MCF 10A (cell line): ENCODE measurements around the gene GPR31. TPM values are rescaled to one million over a fixed set of nuclear protein-coding genes. Genes with fewer than 3 reads are reported as not detected.

Source experiments
- BruUV-seq: library from RNA; stranded (reverse); fragments of 400-500 nt; replicated peaks from 2 replicates; lab custom pipeline; 2021; lab: Mats Ljungman, UMichigan
- CTCF ChIA-PET: fragments of 300-600 bp; sonication (Branson Sonifier 250); formaldehyde crosslinking; extraction: SDS; loops from one replicate; lab custom pipeline; 2021; ENCODE audit warnings: antibody characterized with exemption, inconsistent platforms; lab: Yijun Ruan, JAX
- POLR2A ChIA-PET: fragments of 300-600, 350-650 bp; sonication (Branson Sonifier 250); formaldehyde crosslinking; extraction: SDS; loops from one replicate; lab custom pipeline; 2020; ENCODE audit warnings: antibody characterized with exemption, inconsistent platforms; lab: Yijun Ruan, JAX
- DNase-seq: peaks from one replicate; pipeline ENCODE4 v3.0.0-alpha.2; 2018; ENCODE audit not compliant: unreplicated experiment
- H3K27ac Mint-ChIP-seq: one replicate; pipeline ENCODE4 v1.8.0; 2022; ENCODE audit warnings: mild to moderate bottlenecking, low read depth, mixed read lengths; ENCODE audit not compliant: unreplicated experiment
- H3K27me3 Mint-ChIP-seq: one replicate; pipeline ENCODE4 v1.8.0; 2022; ENCODE audit warnings: mixed read lengths; ENCODE audit not compliant: insufficient read depth, unreplicated experiment
- H3K36me3 Mint-ChIP-seq: one replicate; pipeline ENCODE4 v1.8.0; 2022; ENCODE audit warnings: mild to moderate bottlenecking, moderate library complexity, mixed read lengths; ENCODE audit not compliant: insufficient read depth, unreplicated experiment
- H3K4me1 Mint-ChIP-seq: one replicate; pipeline ENCODE4 v1.8.0; 2022; ENCODE audit warnings: mixed read lengths; ENCODE audit not compliant: insufficient read depth, unreplicated experiment
- H3K4me3 Mint-ChIP-seq: one replicate; pipeline ENCODE4 v1.8.0; 2022; ENCODE audit warnings: mild to moderate bottlenecking, moderate library complexity, mixed read lengths; ENCODE audit not compliant: unreplicated experiment
- H3K9me3 Mint-ChIP-seq: one replicate; pipeline ENCODE4 v1.8.0; 2022; ENCODE audit warnings: mixed read lengths; ENCODE audit not compliant: unreplicated experiment
- intact Hi-C: fragments of 100-400 bp; cut with micrococcal nuclease; formaldehyde crosslinking; loops from 2 replicates; pipeline ENCODE4 v1.14.1; 2022
- total RNA-seq: library from RNA; stranded (reverse); gene quantifications from 2 replicates; pipeline ENCODE4 v1.2.3, GENCODE V29; 2022
- TF ChIP-seq, protein P1 (sequence below): fragments of 200-600 bp; IDR thresholded peaks from one replicate; pipeline ENCODE4 v1.8.0; 2022; ENCODE audit warnings: antibody characterized with exemption, mild to moderate bottlenecking; ENCODE audit not compliant: unreplicated experiment

Gene GPR31
- total RNA-seq, 1 experiment from 2014 or later: not detected

GRCh38 chr6:167153521-167153959 lies 4.2 kb downstream of the GPR31 start:
- TF ChIP-seq, protein P1, sequence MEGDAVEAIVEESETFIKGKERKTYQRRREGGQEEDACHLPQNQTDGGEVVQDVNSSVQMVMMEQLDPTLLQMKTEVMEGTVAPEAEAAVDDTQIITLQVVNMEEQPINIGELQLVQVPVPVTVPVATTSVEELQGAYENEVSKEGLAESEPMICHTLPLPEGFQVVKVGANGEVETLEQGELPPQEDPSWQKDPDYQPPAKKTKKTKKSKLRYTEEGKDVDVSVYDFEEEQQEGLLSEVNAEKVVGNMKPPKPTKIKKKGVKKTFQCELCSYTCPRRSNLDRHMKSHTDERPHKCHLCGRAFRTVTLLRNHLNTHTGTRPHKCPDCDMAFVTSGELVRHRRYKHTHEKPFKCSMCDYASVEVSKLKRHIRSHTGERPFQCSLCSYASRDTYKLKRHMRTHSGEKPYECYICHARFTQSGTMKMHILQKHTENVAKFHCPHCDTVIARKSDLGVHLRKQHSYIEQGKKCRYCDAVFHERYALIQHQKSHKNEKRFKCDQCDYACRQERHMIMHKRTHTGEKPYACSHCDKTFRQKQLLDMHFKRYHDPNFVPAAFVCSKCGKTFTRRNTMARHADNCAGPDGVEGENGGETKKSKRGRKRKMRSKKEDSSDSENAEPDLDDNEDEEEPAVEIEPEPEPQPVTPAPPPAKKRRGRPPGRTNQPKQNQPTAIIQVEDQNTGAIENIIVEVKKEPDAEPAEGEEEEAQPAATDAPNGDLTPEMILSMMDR: no peak
- peaks cover 44% of the 10 kb centered on the region for H3K27me3 Mint-ChIP-seq
- H3K36me3 Mint-ChIP-seq: no peaks in the 10 kb centered on the region
- peak; percentile 6 for DNase-seq
- ChIA-PET POLR2A (no interaction called here), CTCF (no interaction called here)
- no peak overlapping the region for H3K4me3 Mint-ChIP-seq
- BruUV-seq: no TSS peak
- H3K27ac Mint-ChIP-seq: no peak overlapping the region
- no peaks in the 10 kb centered on the region for H3K9me3 Mint-ChIP-seq
- intact Hi-C loops: no loop called here
- peaks cover 7% of the 10 kb centered on the region for H3K4me1 Mint-ChIP-seq

- no TSS peak for BruUV-seq
- Mint-ChIP-seq H3K4me1 (peaks cover 7% of the 10 kb centered on the region), H3K27ac (no peak overlapping the region), H3K36me3 (no peaks in the 10 kb centered on the region), H3K9me3 (no peaks in the 10 kb centered on the region), H3K4me3 (no peak overlapping the region), H3K27me3 (peaks cover 44% of the 10 kb centered on the region)
- intact Hi-C loops: no loop called here
- ChIA-PET CTCF (interaction anchor here (1.2 kb wide), 1 partner anchor 11 kb away, joined by 3 read pairs; no protein-coding TSS in a partner anchor), POLR2A (no interaction called here)
- TF ChIP-seq, protein P1: no peak
- DNase-seq: no peak
These were observed 4.9 kb downstream of the GPR31 start for GRCh38 chr6:167152862-167153261.

DNA sequence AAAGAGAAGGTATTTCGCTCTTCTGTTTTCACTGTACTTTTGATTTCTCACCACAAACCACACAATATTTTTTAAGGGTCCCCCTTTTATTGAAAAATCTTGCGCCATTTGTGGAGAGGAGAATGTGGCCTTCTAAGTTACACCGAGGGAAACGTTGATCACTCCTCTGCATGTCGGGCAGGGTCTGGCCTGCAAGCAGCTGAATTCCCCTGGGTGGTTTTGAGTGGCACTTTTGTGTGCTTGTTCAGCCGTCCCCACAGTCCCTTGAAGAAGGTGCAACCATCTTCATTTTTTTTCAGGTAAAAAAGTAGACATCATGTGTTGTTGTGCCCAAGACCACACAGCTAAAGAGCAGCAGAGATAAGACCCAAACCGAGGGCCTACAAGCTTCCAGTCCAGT lies 6.1 kb downstream of the GPR31 start:
- Mint-ChIP-seq H3K4me1 (peaks cover 7% of the 10 kb centered on the region), H3K9me3 (no peaks in the 10 kb centered on the region)
- intact Hi-C loops: no loop called here

DNA sequence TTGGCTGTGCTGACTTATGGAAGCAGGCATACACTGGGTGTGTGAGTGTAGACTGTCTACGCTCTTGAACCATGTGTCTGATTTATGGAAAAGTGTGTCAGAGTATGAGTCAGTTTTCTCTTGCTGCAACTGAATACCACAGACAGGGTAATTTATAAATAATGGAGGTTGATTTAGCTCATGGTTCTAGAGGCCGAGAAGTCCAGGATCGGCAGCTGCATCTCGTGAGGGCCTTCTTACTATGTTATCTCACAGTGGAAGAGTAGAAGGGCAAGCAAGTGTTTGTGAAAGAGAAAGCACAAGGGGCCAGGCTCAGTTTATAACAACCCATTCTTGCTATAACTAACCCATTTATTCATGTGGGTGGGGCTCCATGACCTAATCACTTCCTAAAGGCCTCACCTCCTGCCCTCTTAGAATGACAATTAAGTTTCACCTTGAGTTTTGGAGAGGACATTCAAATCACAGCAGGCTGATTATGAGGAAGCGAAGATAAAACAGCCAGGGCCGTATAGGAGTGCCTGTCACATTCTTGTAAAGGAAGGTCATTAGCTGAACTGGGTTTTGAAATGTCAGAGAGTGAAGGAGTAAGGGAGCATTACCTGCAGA lies 6.7 kb downstream of the GPR31 start:
- H3K4me3 Mint-ChIP-seq: no peak overlapping the region
- no TSS peak for BruUV-seq
- H3K9me3 Mint-ChIP-seq: no peaks in the 10 kb centered on the region
- peaks cover 7% of the 10 kb centered on the region for H3K4me1 Mint-ChIP-seq
- no peaks in the 10 kb centered on the region for H3K36me3 Mint-ChIP-seq
- ChIA-PET CTCF (interaction anchor here (0.5 kb wide), 1 partner anchor 168 kb away, joined by 4 read pairs; no protein-coding TSS in a partner anchor), POLR2A (no interaction called here)
- intact Hi-C loops: no loop called here
- TF ChIP-seq, protein P1: no peak
- DNase-seq: no peak
- peaks cover 51% of the 10 kb centered on the region for H3K27me3 Mint-ChIP-seq
- H3K27ac Mint-ChIP-seq: no peak overlapping the region

More for the DNA sequence above, 6.1 kb downstream of the GPR31 start:
- H3K27me3 Mint-ChIP-seq: peaks cover 47% of the 10 kb centered on the region
- H3K36me3 Mint-ChIP-seq: no peaks in the 10 kb centered on the region
- no peak overlapping the region for H3K27ac Mint-ChIP-seq
- DNase-seq: no peak
- BruUV-seq: no TSS peak
- CTCF ChIA-PET: interaction anchor here (1.2 kb wide), 1 partner anchor 10 kb away, joined by 3 read pairs; no protein-coding TSS in a partner anchor
- TF ChIP-seq, protein P1: no peak
- H3K4me3 Mint-ChIP-seq: no peak overlapping the region
- POLR2A ChIA-PET: no interaction called here
